ENCODE measurements around the gene CLMN. TPM values are rescaled to one million over a fixed set of nuclear protein-coding genes. Genes with fewer than 3 reads are reported as not detected.
"Not testable (repeated sequence)": the region's sequence is repeated elsewhere in the genome, so short reads cannot be mapped to it uniquely, and the experiment has no call there.

CLMN gene
- total RNA-seq, 1 donor: 0.36 TPM

- TF ChIP-seq CTCF (IDR thresholded peaks at IDR 0.05; ENCODE audit: insufficient read depth, low read length): no peak
- peak overlapping the region; percentile 1 for H3K4me3 ChIP-seq (ENCODE audit: low read depth, low read length)
- peak; percentile 62 for DNase-seq (ENCODE audit: low read depth)
Measured at GRCh38 chr14:95143808-95144620, 175.7 kb downstream of the CLMN start.

- TF ChIP-seq CTCF (IDR thresholded peaks at IDR 0.05; ENCODE audit: insufficient read depth, low read length): no peak
- no peak for DNase-seq (ENCODE audit: low read depth)
- no peak overlapping the region for H3K4me3 ChIP-seq (ENCODE audit: low read depth, low read length)
Measured at GRCh38 chr14:95142208-95142607, 177.5 kb downstream of the CLMN start.

GRCh38 chr14:95141684-95142083 is 178.0 kb downstream of the CLMN start:
- H3K4me3 ChIP-seq (ENCODE audit: low read depth, low read length): no peak overlapping the region
- no peak for TF ChIP-seq CTCF (IDR thresholded peaks at IDR 0.05; ENCODE audit: insufficient read depth, low read length)
- no peak for DNase-seq (ENCODE audit: low read depth)

- no peak for TF ChIP-seq CTCF (IDR thresholded peaks at IDR 0.05; ENCODE audit: insufficient read depth, low read length)
- no peak overlapping the region for H3K4me3 ChIP-seq (ENCODE audit: low read depth, low read length)
- peak; percentile 39 for DNase-seq (ENCODE audit: low read depth)
Measured at GRCh38 chr14:95140060-95140858, 179.4 kb downstream of the CLMN start.

- no peak for TF ChIP-seq CTCF (IDR thresholded peaks at IDR 0.05; ENCODE audit: insufficient read depth, low read length)
- DNase-seq (ENCODE audit: low read depth): no peak
- no peak overlapping the region for H3K4me3 ChIP-seq (ENCODE audit: low read depth, low read length)
Measured at GRCh38 chr14:95138876-95139275, 180.8 kb downstream of the CLMN start.

GRCh38 chr14:95138455-95138854 is 181.3 kb downstream of the CLMN start:
- not testable (repeated sequence) for DNase-seq (ENCODE audit: low read depth)

GRCh38 chr14:95137804-95138167 is 181.9 kb downstream of the CLMN start:
- H3K4me3 ChIP-seq (ENCODE audit: low read depth, low read length): no peak overlapping the region
- DNase-seq (ENCODE audit: low read depth): peak; percentile 41
- no peak for TF ChIP-seq CTCF (IDR thresholded peaks at IDR 0.05; ENCODE audit: insufficient read depth, low read length)

More at GRCh38 chr14:95138455-95138854, 181.3 kb downstream of the CLMN start:
- not testable (repeated sequence) for H3K4me3 ChIP-seq (ENCODE audit: low read depth, low read length)

Measured in fibroblast of the aortic adventitia (primary cell).